Ovary (tissue), 3 donors: Measurements from ENCODE around the gene TSPOAP1.

Source experiments
- POLR2A ChIP-seq: fragments of 450-650 bp; IDR thresholded peaks from one replicate; pipeline ENCODE4 v1.6.1; 2017; ENCODE audit warnings: antibody characterized with exemption, mild to moderate bottlenecking, moderate library complexity
- TF ChIP-seq, protein P1 (sequence below), 3 donors: fragments of 450-650 bp in 2 of 3; fragments of 200-600 bp in 1 of 3; IDR thresholded peaks; one replicate each; pipeline versions ENCODE4 v1.5.1 to v1.8.0; 2016 to 2022; ENCODE audit warnings: antibody characterized with exemption in 3 of 3, mild to moderate bottlenecking in 1 of 3
- donor health status: DM: no; HTN: no; CAD: no.

GRCh38 chr17:58334661-58335060 lies 6.1 kb upstream of the TSPOAP1 start:
- TF ChIP-seq, protein P1, sequence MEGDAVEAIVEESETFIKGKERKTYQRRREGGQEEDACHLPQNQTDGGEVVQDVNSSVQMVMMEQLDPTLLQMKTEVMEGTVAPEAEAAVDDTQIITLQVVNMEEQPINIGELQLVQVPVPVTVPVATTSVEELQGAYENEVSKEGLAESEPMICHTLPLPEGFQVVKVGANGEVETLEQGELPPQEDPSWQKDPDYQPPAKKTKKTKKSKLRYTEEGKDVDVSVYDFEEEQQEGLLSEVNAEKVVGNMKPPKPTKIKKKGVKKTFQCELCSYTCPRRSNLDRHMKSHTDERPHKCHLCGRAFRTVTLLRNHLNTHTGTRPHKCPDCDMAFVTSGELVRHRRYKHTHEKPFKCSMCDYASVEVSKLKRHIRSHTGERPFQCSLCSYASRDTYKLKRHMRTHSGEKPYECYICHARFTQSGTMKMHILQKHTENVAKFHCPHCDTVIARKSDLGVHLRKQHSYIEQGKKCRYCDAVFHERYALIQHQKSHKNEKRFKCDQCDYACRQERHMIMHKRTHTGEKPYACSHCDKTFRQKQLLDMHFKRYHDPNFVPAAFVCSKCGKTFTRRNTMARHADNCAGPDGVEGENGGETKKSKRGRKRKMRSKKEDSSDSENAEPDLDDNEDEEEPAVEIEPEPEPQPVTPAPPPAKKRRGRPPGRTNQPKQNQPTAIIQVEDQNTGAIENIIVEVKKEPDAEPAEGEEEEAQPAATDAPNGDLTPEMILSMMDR (IDR thresholded peaks at IDR 0.05), result no peak
- no peak for TF ChIP-seq POLR2A
